HL-60 (cell line): ENCODE measurements around the gene MAGI2.

Source experiments
- DNase-seq, 2 experiments: peaks; one replicate each; pipeline ENCODE4 v3.0.0-alpha.2; 2010 to 2020; ENCODE audit warnings: low read depth in 1 of 2, low spot score in 1 of 2
- H3K27ac ChIP-seq: fragments of 250-450 bp; sonication (Bioruptor Pico); replicated peaks from 2 replicates; pipeline ENCODE4 v1.5.1; 2020; ENCODE audit warnings: mild to moderate bottlenecking, moderate library complexity
- H3K27me3 ChIP-seq: fragments of 250-450 bp; sonication (Bioruptor Pico); 2 replicates; pipeline ENCODE4 v1.5.1; 2021; ENCODE audit warnings: mild to moderate bottlenecking, moderate library complexity; ENCODE audit not compliant: insufficient read depth, poor library complexity, severe bottlenecking
- H3K4me3 ChIP-seq: replicated peaks from 2 replicates; pipeline ENCODE4 v1.5.1; 2011; ENCODE audit warnings: mild to moderate bottlenecking, control low read depth, low read length; ENCODE audit not compliant: insufficient read depth
- GABPA ChIP-seq: IDR thresholded peaks from 2 replicates; pipeline ENCODE4 v1.6.1; 2012; ENCODE audit warnings: low read depth
- POLR2AphosphoS5 ChIP-seq: IDR thresholded peaks from 2 replicates; pipeline ENCODE4 v1.6.1; 2012; ENCODE audit warnings: low read depth
- SPI1 ChIP-seq: IDR thresholded peaks from 2 replicates; pipeline ENCODE4 v1.6.1; 2012; ENCODE audit warnings: low read depth, mild to moderate bottlenecking, borderline replicate concordance
- TF ChIP-seq, protein P1 (sequence below): IDR thresholded peaks from 2 replicates; pipeline ENCODE4 v1.6.1; 2012; ENCODE audit warnings: low read depth; ENCODE audit not compliant: insufficient replicate concordance
- TF ChIP-seq, protein P2 (sequence below): IDR thresholded peaks from one replicate; pipeline ENCODE4 v1.5.1; 2011; ENCODE audit warnings: low read length, control low read depth, inconsistent platforms; ENCODE audit not compliant: insufficient read depth

Gene MAGI2

DNA sequence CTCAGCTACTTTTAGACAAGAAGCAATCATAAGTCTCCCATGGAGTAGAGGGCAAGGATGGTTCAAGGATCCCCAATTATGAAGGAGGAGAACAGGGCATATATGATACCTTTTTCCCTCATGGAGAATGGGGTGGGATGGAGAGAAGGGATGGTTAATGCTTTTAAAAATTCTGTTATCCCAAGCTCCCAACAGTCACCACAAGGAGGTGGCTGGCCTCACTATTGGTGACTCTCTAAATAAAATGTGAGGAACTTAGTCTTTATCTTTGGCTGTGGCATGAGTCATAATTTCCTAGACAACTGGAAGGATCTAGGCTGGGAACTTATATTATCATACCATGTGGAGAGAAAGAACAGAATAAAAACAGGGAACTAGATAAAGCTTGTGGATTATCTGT is 1357.9 kb downstream of the MAGI2 start:
- Histone ChIP-seq H3K4me3 (no peak overlapping the region), H3K27ac (no peak overlapping the region), H3K27me3 (no peaks in the 10 kb centered on the region)
- DNase-seq = no peak
- TF ChIP-seq POLR2AphosphoS5 = no peak
- TF ChIP-seq GABPA = no peak
- TF ChIP-seq, protein P1, sequence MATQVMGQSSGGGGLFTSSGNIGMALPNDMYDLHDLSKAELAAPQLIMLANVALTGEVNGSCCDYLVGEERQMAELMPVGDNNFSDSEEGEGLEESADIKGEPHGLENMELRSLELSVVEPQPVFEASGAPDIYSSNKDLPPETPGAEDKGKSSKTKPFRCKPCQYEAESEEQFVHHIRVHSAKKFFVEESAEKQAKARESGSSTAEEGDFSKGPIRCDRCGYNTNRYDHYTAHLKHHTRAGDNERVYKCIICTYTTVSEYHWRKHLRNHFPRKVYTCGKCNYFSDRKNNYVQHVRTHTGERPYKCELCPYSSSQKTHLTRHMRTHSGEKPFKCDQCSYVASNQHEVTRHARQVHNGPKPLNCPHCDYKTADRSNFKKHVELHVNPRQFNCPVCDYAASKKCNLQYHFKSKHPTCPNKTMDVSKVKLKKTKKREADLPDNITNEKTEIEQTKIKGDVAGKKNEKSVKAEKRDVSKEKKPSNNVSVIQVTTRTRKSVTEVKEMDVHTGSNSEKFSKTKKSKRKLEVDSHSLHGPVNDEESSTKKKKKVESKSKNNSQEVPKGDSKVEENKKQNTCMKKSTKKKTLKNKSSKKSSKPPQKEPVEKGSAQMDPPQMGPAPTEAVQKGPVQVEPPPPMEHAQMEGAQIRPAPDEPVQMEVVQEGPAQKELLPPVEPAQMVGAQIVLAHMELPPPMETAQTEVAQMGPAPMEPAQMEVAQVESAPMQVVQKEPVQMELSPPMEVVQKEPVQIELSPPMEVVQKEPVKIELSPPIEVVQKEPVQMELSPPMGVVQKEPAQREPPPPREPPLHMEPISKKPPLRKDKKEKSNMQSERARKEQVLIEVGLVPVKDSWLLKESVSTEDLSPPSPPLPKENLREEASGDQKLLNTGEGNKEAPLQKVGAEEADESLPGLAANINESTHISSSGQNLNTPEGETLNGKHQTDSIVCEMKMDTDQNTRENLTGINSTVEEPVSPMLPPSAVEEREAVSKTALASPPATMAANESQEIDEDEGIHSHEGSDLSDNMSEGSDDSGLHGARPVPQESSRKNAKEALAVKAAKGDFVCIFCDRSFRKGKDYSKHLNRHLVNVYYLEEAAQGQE = no peak
- no peak for TF ChIP-seq SPI1
- TF ChIP-seq, protein P2, sequence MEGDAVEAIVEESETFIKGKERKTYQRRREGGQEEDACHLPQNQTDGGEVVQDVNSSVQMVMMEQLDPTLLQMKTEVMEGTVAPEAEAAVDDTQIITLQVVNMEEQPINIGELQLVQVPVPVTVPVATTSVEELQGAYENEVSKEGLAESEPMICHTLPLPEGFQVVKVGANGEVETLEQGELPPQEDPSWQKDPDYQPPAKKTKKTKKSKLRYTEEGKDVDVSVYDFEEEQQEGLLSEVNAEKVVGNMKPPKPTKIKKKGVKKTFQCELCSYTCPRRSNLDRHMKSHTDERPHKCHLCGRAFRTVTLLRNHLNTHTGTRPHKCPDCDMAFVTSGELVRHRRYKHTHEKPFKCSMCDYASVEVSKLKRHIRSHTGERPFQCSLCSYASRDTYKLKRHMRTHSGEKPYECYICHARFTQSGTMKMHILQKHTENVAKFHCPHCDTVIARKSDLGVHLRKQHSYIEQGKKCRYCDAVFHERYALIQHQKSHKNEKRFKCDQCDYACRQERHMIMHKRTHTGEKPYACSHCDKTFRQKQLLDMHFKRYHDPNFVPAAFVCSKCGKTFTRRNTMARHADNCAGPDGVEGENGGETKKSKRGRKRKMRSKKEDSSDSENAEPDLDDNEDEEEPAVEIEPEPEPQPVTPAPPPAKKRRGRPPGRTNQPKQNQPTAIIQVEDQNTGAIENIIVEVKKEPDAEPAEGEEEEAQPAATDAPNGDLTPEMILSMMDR = no peak

DNA sequence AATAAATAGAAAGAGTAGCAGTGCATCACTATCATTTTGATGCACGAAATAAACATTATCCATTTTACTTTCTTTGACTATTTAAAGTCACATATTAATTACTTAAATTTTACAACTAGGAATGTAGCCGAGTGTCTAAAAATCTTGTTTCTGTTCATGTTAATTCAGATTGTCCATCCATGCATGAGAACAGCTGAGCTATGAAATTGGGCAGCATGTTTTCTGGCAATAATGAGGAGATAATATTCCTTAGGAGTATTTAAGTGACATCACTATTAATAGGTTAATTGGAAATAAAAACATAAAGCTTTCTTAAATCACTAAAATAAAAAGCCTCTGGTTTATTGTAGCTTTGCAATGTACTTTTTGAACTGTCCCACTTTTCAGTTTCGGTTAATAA is 1361.1 kb downstream of the MAGI2 start:
- TF ChIP-seq SPI1 (no peak), GABPA (no peak)
- DNase-seq = no peak
- Histone ChIP-seq H3K27me3 (no peaks in the 10 kb centered on the region), H3K4me3 (no peak overlapping the region), H3K27ac (no peak overlapping the region)

DNA sequence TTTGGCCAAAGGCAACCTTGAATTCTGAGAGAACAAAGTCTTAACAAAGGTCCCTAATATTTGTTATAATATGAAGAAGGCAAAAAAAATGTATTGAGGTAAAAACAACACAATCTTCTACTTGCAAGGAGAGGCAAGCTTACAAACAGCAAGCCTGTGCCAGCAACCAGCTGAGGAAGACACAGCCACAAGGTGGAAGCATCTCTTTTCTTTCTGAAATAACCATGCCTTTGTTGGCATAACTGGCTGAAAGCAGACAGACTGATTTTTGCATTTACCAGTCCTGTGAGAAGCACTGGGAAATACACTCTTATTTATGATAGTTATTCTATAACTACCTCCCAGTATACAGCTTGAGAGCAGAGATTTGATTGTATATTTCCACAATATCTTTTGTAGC is 1362.9 kb downstream of the MAGI2 start:
- H3K27ac ChIP-seq = no peak overlapping the region
- no peak for DNase-seq

DNA sequence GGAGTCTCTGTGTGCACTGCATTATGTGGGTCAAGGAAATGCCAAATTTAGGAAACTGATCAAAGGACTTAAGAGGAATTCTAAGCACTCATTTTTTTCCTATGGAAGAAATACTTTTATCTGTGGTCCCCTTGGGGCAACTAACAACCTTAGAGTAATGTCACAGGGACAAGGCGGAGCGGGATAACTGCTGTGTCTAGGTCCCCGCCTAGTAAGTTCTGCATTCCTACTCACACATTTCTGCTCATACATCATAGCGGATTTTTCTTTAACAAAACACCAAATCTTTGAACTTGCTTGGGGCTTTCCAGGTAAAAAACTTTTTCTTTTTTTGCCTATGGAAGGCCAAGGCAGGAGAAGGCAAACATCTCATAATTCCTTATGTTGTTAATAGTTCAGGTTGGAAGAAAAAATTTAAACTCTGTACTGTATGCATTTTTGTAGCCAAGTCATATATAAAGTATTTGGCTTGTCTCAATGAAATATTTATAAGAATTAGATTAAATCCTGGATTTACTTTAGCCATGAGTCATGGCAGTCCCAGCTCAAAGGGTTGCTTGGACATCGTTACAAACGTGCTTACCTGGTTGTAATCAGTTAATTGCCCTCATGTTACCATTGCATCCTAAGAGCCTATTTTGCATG is 1369.9 kb downstream of the MAGI2 start:
- no peak overlapping the region for H3K27ac ChIP-seq
- DNase-seq = no peak

More for the DNA sequence above, 1362.9 kb downstream of the MAGI2 start:
- no peak for TF ChIP-seq GABPA
- no peak for TF ChIP-seq SPI1
- TF ChIP-seq, protein P1 = no peak
- no peak for TF ChIP-seq POLR2AphosphoS5
- TF ChIP-seq, protein P2 = no peak
- H3K27me3 ChIP-seq = no peaks in the 10 kb centered on the region
- no peak overlapping the region for H3K4me3 ChIP-seq

DNA sequence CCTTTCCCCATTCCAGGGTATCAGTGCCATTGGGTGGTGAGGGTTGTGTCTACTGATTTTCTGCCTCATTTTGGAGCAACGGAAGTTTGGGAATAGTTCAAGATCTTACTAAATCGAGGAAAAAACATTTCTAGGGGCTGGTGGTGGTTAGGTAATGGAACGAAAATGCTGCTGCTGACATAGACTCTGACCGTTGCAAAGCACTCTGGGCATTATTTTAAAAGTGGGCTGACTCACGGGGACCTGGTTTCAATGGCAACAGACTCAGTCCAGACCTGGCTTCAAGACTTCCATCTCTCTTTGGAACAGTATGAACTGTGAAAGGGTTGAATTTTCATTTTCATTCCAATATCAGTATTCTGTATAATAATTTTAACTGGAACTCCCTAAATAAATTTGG is 1370.9 kb downstream of the MAGI2 start:
- H3K4me3 ChIP-seq = no peak overlapping the region
- H3K27me3 ChIP-seq = peaks cover 6% of the 10 kb centered on the region
- H3K27ac ChIP-seq = no peak overlapping the region
- DNase-seq = no peak
- TF ChIP-seq SPI1 (no peak), POLR2AphosphoS5 (no peak), GABPA (no peak)
- TF ChIP-seq, protein P2 = no peak
- TF ChIP-seq, protein P1 = no peak

More for the DNA sequence above, 1369.9 kb downstream of the MAGI2 start:
- H3K4me3 ChIP-seq = no peak overlapping the region
- TF ChIP-seq GABPA = no peak
- H3K27me3 ChIP-seq = peaks cover 6% of the 10 kb centered on the region
